BJ (cell line): ENCODE data around the gene HBZ. TPM values are rescaled to one million over a fixed set of nuclear protein-coding genes. Genes with fewer than 3 reads are reported as not detected.

Experiments
- CTCF ChIA-PET: fragments of 350-600 bp; formaldehyde crosslinking; extraction: SDS; loops from one replicate; lab custom pipeline; 2021; ENCODE audit warnings: antibody characterized with exemption, inconsistent platforms; lab: Yijun Ruan, JAX
- POLR2A ChIA-PET: fragments of 300-600 bp; sonication (Branson Sonifier 250); formaldehyde crosslinking; extraction: SDS; loops from one replicate; lab custom pipeline; 2021; ENCODE audit warnings: antibody characterized with exemption; lab: Charles Lee
- DNase-seq: peaks from one replicate; pipeline ENCODE4 v3.0.0-alpha.2; 2011; ENCODE audit warnings: low read depth
- H3K27me3 ChIP-seq: 2 replicates; pipeline ENCODE4 v1.6.0; 2011; ENCODE audit warnings: low read length; ENCODE audit not compliant: control insufficient read depth, insufficient read depth
- H3K36me3 ChIP-seq: 2 replicates; pipeline ENCODE4 v1.5.1; 2011; ENCODE audit warnings: low read length; ENCODE audit not compliant: control insufficient read depth, insufficient read depth
- H3K4me3 ChIP-seq: 2 replicates; pipeline ENCODE4 v1.5.1; 2011; ENCODE audit warnings: low read depth, mild to moderate bottlenecking, control low read depth, low read length
- polyA plus RNA-seq: library from polyadenylated mRNA; depleted of rRNA; stranded (reverse); fragments of >200 nt; gene quantifications from 2 replicates; pipeline ENCODE4 v1.2.3, GENCODE V29; 2011
- TF ChIP-seq, protein P1 (sequence below): IDR thresholded peaks from 2 replicates; pipeline ENCODE4 v1.5.1; 2011; ENCODE audit warnings: low read depth, mild to moderate bottlenecking, control low read depth, inconsistent platforms, low read length, moderate library complexity; ENCODE audit not compliant: insufficient read depth

The HBZ gene
- polyA plus RNA-seq, 1 experiment, result not detected

DNA sequence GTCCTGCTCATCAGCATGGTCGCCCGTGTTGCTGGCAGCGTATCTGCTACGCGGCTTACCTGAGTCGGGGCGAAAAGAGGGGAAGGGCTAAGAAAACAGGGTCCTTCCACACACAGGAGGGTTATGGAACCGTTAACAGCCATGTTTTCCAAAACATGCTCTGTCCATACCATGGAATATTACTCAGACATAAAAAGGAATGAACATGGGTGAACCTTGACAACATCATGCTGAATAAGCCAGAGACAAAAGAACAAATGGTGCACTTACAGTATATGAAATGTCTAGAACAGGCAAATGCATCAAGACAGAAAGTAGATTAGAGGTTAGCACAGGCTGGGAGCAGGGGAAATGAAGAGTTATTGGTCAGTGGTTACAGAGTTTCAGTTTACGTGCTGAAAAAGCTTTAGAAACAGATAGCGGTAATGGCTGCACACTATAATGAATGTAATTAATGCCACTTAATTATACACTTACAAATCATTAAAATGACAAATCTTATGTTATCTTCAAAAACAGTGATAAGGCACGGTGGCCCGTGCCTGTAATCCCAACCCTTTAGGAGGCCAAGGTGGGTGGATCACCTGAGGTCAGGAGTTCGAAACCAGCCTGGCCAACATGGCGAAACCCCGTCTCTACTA, 21.8 kb upstream of the HBZ start:
- Histone ChIP-seq H3K4me3 (no peak overlapping the region), H3K27me3 (no peaks in the 10 kb centered on the region), H3K36me3 (no peaks in the 10 kb centered on the region; the same call in 1 of the 2 replicates)
- TF ChIP-seq, protein P1, sequence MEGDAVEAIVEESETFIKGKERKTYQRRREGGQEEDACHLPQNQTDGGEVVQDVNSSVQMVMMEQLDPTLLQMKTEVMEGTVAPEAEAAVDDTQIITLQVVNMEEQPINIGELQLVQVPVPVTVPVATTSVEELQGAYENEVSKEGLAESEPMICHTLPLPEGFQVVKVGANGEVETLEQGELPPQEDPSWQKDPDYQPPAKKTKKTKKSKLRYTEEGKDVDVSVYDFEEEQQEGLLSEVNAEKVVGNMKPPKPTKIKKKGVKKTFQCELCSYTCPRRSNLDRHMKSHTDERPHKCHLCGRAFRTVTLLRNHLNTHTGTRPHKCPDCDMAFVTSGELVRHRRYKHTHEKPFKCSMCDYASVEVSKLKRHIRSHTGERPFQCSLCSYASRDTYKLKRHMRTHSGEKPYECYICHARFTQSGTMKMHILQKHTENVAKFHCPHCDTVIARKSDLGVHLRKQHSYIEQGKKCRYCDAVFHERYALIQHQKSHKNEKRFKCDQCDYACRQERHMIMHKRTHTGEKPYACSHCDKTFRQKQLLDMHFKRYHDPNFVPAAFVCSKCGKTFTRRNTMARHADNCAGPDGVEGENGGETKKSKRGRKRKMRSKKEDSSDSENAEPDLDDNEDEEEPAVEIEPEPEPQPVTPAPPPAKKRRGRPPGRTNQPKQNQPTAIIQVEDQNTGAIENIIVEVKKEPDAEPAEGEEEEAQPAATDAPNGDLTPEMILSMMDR, result no peak
- DNase-seq, result no peak
- CTCF ChIA-PET, result no interaction called here
- POLR2A ChIA-PET, result no interaction called here

DNA sequence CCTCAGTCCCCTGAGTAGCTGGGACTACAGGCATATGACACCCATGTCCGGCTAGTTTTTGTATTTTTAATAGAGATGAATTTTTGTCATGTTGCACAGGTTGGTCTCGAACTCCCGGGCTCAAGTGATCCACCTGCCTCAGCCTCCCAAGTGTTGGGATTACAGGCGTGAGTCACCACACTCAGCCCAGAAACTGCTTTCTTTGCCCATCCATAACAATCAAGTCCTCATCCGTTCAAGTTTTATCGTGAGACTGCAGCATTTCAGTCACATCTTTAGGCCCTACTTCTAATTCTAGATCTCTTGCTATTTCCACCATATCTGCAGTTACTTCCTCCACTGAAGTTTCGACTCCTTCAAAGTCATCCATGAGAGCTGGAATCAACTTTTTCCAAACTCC, 20.3 kb upstream of the HBZ start:
- ChIA-PET CTCF (no interaction called here), POLR2A (no interaction called here)
- Histone ChIP-seq H3K36me3 (no peaks in the 10 kb centered on the region), H3K27me3 (no peaks in the 10 kb centered on the region), H3K4me3 (no peak overlapping the region)
- no peak for DNase-seq
- TF ChIP-seq, protein P1, result no peak

DNA sequence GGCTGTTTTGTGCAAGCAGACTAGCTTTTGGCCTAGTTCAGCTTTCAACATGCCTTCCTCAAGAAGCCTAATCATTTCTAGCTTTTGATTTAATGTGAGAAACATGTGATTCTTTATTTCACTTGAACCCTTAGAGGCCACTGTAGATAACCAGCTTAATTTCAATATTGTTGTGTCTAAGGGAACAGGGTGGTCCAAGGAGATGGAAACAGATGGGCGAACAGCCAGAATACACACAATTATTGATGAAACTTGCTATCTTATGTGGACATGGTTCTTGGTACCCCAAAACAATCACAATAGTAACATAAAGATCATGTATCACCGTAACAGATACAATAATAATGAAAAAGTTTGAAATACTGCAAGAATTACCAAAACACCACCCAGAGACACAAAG, 18.7 kb upstream of the HBZ start:
- CTCF ChIA-PET, result interaction anchor here (0.8 to 1.4 kb wide), 2 partner anchors 27 to 47 kb away, joined by 3 to 4 read pairs; partner anchors contain the start of gene HBQ1
- TF ChIP-seq, protein P1, result no peak
- DNase-seq, result no peak
- Histone ChIP-seq H3K27me3 (no peaks in the 10 kb centered on the region), H3K4me3 (no peak overlapping the region), H3K36me3 (no peaks in the 10 kb centered on the region)
- POLR2A ChIA-PET, result no interaction called here

DNA sequence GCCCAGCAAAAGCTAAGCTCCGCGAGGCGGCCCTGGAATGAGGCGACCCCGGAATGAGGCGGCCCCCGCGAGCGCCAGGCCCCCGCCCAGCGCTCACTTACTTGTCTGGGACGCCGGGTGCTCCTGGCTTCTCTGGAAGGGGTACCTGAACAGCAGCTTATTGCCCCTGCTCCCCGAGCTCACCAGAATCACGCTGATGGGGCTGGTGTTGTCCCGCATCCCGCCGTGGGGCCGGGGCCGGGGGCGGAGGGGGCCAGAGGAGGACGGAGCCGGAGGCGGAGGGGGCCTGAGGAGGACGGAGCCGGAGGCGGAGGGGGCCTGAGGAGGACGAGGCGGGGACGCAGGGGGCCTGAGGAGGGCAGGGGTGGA, 14.4 kb upstream of the HBZ start:
- Histone ChIP-seq H3K4me3 (peak overlapping the region; percentile 85), H3K27me3 (no peaks in the 10 kb centered on the region), H3K36me3 (no peaks in the 10 kb centered on the region)
- TF ChIP-seq, protein P1, result no peak
- ChIA-PET CTCF (interaction anchor here (0.9 kb wide), 1 partner anchor 26 kb away, joined by 3 read pairs; no protein-coding TSS in a partner anchor), POLR2A (no interaction called here)
- DNase-seq, result no peak

DNA sequence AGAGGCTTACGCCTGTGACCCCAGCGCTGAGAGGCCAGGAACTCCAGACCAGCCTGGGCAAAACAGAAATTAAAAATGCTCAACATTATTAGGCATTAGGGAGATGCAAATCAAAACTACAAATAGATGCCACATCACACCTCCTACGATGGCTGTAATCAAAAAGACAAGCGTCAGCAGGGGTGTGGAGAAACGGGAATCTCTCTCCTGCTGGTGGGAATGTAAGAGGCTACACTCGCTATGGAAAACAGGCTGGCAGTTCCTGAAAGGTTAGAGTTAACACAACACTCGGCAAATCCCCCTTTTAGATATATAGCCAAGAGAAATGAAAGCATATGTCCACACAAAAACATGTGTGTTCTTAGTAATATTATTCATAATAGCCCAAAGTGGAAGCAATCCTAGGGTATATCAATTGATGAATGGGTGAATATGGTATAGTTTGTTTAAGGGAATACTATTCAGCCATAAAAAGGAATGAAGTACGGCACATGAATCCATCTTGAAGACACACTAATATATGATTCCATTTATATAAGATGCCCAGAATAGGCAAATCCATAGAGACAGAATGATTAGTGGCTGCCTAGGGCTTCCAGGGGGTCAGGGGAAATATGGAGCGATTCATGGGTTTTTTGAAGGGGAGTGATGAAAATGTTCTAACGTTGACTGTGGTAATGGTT, 12.1 kb upstream of the HBZ start:
- no peak for DNase-seq
- POLR2A ChIA-PET, result no interaction called here
- no peak overlapping the region for H3K4me3 ChIP-seq
- TF ChIP-seq, protein P1, result no peak
- CTCF ChIA-PET, result interaction anchor here (1.4 kb wide), 1 partner anchor 23 kb away, joined by 3 read pairs; no protein-coding TSS in a partner anchor
- no peaks in the 10 kb centered on the region for H3K27me3 ChIP-seq
- H3K36me3 ChIP-seq, result no peaks in the 10 kb centered on the region
